Kidney epithelial cell (primary cell): Measurements from ENCODE around the gene UBFD1. TPM values are rescaled to one million over a fixed set of nuclear protein-coding genes. Genes with fewer than 3 reads are reported as not detected.
A peak's percentile ranks its signal among the peaks of the same experiment; 100 is the strongest.

Experiments used
- DNase-seq: peaks from one replicate; pipeline ENCODE4 v3.0.0-alpha.2; 2010; ENCODE audit warnings: low read depth
- H3K27me3 ChIP-seq: 2 replicates; pipeline ENCODE4 v1.6.0; 2011; ENCODE audit warnings: low read length; ENCODE audit not compliant: control insufficient read depth, insufficient read depth
- H3K36me3 ChIP-seq: 2 replicates; pipeline ENCODE4 v1.5.1; 2011; ENCODE audit warnings: low read length; ENCODE audit not compliant: control insufficient read depth, insufficient read depth
- H3K4me3 ChIP-seq: 2 replicates; pipeline ENCODE4 v1.5.1; 2011; ENCODE audit warnings: low read depth, mild to moderate bottlenecking, control low read depth, low read length
- total RNA-seq: library from RNA; depleted of rRNA; stranded (reverse); fragments of >200 nt; gene quantifications from 2 replicates; pipeline ENCODE4 v1.2.3, GENCODE V29; 2015
- TF ChIP-seq, protein P1 (sequence below): IDR thresholded peaks from 2 replicates; pipeline ENCODE4 v1.5.1; 2011; ENCODE audit warnings: mild to moderate bottlenecking, moderate library complexity, low read length, control low read depth, inconsistent platforms; ENCODE audit not compliant: insufficient read depth, poor library complexity, severe bottlenecking

UBFD1 gene
- total RNA-seq, 1 donor from 2014 or later, result 135 TPM

DNA sequence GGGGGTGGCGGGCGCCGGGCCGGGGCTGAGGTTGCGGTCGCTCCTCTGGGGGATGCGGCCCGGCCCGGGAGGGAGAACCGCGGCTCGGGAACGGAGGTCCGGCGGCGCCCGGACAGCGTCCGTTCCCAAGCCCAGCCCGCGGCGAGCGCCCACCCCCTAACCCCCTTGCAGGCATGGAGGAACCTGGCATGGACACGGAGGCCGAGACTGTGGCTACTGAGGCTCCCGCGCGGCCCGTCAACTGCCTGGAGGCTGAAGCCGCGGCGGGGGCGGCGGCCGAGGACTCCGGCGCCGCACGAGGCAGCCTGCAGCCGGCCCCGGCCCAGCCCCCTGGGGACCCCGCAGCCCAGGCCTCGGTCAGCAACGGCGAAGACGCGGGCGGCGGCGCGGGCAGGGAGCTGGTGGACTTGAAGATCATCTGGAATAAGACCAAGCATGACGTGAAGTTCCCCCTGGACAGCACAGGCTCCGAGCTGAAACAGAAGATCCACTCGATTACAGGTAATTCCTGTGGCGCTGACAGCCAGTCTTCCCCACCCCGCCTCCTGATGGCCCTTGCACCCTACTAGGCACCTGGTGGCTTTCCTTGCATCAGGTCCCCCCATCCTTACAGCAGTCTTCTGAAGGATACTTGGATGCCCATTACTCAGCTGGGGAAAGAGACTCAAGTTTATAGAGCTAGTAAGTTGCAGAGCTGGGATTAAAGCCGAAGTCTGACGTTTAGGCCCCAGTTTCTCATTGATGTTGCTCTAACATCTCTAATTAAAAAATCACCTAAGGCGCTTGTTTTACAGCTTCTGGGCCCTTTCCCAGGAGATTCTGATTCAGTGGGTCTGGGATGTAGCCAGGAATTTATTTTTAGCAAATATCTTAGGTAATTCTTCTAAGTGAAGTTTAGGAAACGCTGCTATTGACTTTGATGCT is 514 bp downstream of the UBFD1 start:
- no peak for DNase-seq
- peak overlapping the region; percentile 93 for H3K4me3 ChIP-seq
- no peaks in the 10 kb centered on the region for H3K36me3 ChIP-seq
- TF ChIP-seq, protein P1, sequence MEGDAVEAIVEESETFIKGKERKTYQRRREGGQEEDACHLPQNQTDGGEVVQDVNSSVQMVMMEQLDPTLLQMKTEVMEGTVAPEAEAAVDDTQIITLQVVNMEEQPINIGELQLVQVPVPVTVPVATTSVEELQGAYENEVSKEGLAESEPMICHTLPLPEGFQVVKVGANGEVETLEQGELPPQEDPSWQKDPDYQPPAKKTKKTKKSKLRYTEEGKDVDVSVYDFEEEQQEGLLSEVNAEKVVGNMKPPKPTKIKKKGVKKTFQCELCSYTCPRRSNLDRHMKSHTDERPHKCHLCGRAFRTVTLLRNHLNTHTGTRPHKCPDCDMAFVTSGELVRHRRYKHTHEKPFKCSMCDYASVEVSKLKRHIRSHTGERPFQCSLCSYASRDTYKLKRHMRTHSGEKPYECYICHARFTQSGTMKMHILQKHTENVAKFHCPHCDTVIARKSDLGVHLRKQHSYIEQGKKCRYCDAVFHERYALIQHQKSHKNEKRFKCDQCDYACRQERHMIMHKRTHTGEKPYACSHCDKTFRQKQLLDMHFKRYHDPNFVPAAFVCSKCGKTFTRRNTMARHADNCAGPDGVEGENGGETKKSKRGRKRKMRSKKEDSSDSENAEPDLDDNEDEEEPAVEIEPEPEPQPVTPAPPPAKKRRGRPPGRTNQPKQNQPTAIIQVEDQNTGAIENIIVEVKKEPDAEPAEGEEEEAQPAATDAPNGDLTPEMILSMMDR, result no peak
- no peaks in the 10 kb centered on the region for H3K27me3 ChIP-seq

DNA sequence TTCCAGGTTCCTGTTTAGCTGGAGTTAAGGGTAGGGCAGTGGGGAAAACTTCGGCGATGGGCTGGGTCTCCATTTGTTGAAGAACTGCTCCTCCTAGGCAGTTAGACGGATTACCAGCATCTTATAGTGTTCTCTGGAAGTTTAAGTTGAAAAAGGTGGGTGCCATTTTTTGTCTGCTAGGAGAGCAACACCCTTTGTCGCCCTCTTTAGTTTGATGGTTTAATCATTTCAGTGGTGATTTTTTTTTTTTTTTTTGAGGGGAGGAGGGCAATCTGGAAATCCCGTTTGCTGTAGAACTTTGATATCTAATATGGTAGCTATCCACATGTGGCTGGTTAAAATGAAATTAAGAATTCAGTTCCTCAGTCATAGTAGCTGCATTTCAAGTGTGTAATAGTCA is 4.1 kb downstream of the UBFD1 start:
- H3K27me3 ChIP-seq, result no peaks in the 10 kb centered on the region
- H3K36me3 ChIP-seq, result peaks cover 1% of the 10 kb centered on the region
- H3K4me3 ChIP-seq, result no peak overlapping the region
- no peak for DNase-seq
- TF ChIP-seq, protein P1, result no peak

DNA sequence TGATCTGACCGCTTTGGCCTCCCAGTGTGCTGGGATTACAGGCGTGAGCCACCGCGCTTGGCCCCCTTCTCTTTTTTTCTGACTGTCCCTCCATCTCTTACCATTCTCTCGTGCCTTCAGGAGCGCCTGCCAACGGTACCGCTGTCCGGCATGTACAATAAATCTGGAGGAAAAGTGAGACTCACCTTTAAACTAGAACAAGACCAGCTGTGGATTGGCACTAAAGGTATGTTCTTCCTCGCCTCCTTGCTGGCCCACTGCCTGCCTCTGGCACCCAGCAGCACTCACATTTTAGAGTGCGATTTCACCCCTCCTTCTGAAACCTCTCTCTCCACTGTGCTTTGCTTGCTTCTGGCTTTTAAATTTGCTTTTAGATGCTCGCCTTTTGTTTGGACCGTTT is 5.0 kb downstream of the UBFD1 start:
- DNase-seq, result no peak
- no peak overlapping the region for H3K4me3 ChIP-seq
- TF ChIP-seq, protein P1, result no peak
- no peaks in the 10 kb centered on the region for H3K27me3 ChIP-seq
- H3K36me3 ChIP-seq, result peaks cover 1% of the 10 kb centered on the region

DNA sequence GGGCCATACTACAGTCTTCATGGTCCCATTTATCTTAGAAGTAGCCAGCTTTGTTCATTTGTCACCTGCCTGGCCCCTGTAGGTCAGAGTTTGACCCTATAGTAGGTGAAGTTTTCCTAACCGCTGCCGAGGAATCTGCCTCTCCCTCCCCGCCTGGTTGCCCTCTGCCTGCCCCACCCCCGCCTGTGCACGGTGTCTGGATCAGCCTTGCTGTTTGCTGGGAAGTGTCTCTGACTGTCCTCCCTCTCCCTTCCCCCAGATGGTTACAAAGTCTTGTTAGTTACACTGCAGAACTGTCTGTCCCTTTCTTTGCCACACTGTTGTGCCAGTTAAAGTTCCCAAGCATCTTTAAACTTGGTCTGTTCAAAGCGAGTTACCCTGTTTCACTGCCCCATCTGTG is 5.7 kb downstream of the UBFD1 start:
- Histone ChIP-seq H3K27me3 (no peaks in the 10 kb centered on the region), H3K4me3 (no peak overlapping the region), H3K36me3 (peaks cover 1% of the 10 kb centered on the region)
- no peak for DNase-seq
- TF ChIP-seq, protein P1, result no peak

DNA sequence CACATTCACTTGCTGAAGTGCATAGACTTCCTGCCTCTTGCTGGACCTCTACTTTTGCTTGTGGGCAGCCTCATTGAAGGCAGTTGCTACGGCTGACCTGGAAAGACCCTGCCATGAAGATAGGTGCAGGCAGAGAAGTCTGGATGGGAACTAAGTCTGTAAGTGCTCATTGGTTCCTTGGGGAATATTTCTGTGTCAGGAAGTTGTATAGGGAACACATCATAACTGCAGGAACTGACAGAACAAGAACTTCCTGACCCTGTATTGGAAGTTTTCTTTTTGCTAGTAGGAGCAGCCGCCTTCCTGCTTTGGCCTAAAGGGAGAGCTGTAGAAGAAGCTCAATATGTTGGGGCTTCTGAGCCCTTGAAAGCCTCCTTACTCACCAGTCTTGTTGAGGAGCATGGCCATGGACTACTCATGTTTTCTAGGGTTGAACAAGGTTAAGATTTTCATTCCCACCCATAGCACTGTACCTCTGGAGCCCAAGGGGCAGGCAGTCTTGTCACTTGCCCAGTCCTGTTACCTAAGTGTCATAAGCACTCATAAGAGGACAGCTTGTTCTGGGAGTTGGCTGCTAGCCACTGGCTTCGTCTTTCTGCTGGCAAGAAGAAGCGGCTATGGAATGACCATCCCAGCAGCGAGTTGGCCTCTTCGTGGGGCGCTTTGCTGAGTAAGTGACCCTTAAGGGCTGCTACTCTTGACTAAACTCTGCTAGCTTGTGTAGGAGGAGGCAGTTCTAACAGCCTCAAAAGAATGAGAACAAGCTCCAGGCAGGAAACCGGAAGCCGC is 7.2 kb downstream of the UBFD1 start:
- no peak for DNase-seq
- H3K27me3 ChIP-seq, result no peaks in the 10 kb centered on the region
- H3K4me3 ChIP-seq, result no peak overlapping the region
- H3K36me3 ChIP-seq, result peaks cover 1% of the 10 kb centered on the region
- TF ChIP-seq, protein P1, result no peak
